ENCODE results near the gene FLRT2.

- no peak for TF ChIP-seq POLR2A (IDR thresholded peaks at IDR 0.05)
- TF ChIP-seq CTCF (IDR thresholded peaks at IDR 0.05), result no peak
These were observed 48.5 kb upstream of the FLRT2 start for GRCh38 chr14:85481471-85481870.
